WI38 (cell line): ENCODE results near the gene PTCH1.

ENCODE experiments used
- H3K4me3 ChIP-seq: 2 replicates; pipeline ENCODE4 v1.5.1; 2011; ENCODE audit warnings: low read depth, mild to moderate bottlenecking, control low read depth, low read length
- TF ChIP-seq, protein P1 (sequence below): IDR thresholded peaks from 2 replicates; pipeline ENCODE4 v1.5.1; 2012; ENCODE audit warnings: low read depth, mild to moderate bottlenecking, control low read depth, low read length

Gene PTCH1

DNA sequence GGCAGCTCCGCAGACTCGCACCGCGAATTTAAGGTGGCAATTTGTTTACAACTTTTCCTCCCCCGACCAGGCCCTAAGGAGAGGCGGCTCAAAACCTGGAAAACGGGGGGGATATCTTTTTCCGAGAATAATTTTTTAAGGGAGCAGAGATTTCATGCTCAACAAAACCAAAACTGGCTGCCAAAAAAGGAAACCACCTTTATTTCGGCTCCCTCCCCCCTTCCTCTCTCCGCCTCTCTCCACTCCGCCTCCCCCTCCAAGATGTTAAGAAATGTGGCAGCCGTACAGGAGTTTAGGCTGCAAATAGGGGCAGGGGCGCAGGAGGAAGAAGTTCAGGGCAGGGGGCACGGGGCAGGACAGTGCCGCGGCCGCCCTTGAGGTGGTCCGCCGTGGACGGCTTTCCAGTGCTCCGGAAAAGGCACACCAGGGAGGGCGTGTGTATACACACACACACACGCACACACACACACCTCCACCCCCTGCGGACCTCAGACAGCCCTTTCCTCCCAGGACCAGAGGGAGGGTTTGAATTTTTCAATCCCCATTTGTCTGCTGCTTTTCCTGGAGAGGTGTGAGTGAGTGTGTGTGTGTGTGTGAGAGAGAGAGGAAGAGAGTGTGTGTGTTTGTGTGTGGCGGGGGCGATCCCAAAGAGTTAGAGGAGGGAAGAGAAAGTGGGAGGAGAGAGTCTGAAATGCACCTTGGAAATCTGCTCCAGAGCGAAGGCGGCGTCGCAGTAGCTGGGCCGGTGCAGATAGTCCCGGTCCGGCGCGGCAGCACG lies 9.1 kb downstream of the PTCH1 start:
- H3K4me3 ChIP-seq, result peak overlapping the region; percentile 72
- TF ChIP-seq, protein P1, sequence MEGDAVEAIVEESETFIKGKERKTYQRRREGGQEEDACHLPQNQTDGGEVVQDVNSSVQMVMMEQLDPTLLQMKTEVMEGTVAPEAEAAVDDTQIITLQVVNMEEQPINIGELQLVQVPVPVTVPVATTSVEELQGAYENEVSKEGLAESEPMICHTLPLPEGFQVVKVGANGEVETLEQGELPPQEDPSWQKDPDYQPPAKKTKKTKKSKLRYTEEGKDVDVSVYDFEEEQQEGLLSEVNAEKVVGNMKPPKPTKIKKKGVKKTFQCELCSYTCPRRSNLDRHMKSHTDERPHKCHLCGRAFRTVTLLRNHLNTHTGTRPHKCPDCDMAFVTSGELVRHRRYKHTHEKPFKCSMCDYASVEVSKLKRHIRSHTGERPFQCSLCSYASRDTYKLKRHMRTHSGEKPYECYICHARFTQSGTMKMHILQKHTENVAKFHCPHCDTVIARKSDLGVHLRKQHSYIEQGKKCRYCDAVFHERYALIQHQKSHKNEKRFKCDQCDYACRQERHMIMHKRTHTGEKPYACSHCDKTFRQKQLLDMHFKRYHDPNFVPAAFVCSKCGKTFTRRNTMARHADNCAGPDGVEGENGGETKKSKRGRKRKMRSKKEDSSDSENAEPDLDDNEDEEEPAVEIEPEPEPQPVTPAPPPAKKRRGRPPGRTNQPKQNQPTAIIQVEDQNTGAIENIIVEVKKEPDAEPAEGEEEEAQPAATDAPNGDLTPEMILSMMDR, result no peak

DNA sequence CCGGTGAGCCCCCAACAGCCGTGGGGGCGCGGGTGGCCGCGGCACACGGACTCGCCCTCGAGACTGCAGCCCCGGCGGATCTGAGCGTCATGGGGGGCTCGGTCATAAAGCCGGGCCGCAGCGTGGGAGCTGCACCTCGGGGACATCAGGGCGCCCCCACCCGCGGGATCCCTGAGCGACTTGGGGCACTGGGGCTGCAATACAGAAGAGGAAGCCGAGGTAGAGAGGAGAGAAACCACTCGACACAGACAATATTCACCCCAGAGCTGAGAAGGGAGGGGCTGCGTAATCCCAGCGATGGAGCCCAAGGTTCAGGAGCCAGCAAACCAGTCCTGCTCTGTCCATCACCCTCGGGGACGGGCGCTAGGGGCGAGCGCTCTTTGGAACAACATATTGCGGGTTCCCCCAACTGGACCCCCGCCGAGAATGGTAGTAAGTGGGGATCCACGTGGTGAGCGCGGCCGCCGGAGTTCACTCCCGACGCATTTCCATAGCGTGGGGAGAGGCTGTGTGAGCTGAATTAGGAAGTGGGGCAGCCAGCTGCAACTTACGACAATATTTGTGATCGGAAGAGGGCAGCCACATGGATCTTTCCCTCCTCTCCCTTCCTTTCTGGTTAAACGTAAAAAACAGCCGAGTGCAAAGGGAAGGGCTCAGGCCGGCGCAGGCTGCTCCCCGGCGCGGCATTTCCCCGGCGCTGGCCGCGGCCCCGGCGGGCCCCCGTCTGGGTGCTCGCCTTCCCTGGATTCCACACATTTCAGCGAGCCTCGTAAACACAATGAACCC lies 9.9 kb downstream of the PTCH1 start:
- TF ChIP-seq, protein P1, result no peak
- peak overlapping the region; percentile 72 for H3K4me3 ChIP-seq

DNA sequence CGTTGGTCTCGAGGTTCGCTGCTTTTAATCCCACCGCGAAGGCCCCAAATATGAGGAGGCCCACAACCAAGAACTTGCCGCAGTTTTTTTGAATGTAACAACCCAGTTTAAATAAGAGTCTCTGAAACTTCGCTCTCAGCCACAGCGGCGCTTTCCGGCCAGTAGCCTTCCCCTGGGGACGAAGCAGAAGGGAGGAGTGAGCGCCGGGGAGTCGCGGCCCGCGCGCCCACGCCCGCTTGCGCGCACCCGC lies 10.4 kb downstream of the PTCH1 start:
- H3K4me3 ChIP-seq, result peak overlapping the region; percentile 72
- TF ChIP-seq, protein P1, result no peak

DNA sequence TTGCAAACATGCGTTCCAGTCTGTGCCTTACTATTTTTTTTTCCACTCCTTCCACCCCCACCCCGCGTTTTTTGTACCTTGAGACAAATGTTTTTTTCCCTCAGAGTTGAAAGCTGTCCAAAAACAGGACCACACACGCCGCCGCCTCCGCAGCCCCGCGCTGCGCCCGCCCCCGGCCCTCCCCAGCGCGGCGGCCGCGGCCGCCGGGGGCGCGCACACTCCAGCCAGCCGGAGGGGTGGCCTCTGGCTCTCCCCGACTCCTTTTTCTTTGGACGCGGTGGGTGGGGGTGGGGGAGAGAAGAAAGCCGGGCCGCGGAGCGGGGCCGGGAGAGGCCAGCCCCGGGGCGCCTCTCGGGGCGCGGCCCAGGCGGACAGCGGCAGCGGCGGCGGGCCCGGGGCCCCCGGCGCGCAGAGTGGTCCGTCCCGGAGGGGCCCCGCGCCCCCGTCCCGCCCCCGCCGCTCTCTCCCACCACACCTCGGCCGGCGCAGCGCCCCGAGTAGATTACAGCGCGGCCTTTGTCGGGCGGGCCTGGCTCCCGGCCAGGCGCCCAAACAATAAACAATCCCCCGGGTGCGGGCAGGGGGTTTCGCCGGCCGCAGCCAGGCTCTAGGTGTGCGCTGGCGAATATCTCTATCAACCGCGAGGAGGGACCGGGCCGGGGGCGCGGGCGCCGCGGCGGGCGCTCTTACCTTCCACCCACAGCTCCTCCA lies 10.9 kb downstream of the PTCH1 start:
- TF ChIP-seq, protein P1, result no peak
- H3K4me3 ChIP-seq, result peak overlapping the region; percentile 72

DNA sequence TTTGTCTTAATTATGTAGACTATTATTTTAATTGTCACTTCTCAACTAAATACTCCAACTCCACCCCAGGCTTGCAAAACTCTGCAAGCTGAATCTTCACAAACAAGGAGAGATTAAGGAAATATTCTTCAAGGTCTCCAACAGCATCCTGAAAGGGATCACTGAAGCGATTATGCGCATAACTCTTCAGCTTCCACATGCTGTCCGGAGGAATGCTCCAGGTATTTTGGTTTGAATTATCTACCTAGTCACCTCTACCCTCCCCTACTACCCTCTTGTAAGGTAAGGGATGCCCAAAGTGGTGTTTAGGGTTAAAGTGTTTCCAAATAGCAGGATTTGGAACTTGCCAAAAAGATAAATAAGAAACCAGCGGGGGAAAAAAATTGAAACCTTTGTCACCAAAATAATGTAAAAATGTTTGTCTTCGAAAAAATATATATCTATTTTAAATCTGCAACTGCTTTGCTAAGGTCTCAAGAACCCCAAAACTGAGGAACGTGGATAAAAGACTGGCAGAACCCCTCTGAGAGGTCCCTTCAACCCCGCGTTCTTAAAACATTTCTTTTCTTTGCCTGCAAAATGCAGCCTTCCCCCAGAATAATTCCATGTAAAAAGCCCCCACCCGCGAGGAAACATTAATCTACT lies 11.6 kb downstream of the PTCH1 start:
- TF ChIP-seq, protein P1, result no peak
- peak overlapping the region; percentile 72 for H3K4me3 ChIP-seq

DNA sequence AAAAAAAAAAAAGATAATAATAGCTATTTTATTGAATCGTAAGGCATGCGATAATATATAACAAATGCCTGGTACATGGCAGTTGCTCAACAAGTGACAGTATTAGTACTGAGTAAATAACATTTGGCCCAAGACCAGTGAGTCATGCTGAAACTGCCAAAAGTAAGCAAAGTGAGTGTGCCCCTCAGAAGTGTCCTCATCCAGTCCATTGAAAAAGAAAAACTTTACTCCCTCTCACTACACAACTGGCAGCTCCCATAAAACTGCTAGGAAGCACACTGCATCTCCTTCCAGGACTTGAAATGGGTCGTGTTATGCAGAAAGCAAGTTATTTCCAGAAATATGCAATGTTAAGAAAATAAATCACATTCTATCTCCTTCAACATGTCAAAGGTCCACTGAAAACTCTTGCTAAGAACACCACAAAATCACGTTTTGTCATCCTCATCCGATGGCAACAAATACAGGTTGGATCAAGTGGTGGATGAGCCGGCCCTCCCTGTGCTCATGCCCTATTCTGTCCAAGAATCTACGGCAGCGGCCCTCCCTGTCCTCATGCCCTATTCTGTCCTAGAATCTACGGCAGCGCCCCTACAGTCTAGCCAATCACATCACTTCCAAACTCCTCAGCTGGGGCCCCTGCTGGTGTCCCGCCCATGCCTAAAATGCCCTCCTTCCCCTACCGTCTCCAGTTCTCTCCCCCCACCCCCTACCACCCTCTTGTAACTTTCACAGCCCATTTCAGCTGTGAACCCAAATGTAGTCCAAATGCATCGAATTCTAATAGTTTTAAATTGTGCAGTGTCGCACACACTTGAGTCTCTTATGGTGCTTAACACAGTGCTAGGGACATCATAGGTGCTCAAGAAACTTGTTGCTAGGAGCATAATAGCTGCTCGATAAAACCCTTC lies 12.5 kb downstream of the PTCH1 start:
- TF ChIP-seq, protein P1, result no peak
- peak overlapping the region; percentile 72; the same call in 1 of the 2 replicates for H3K4me3 ChIP-seq
